ENCODE measurements around the gene HIPK2. TPM values are rescaled to one million over a fixed set of nuclear protein-coding genes. Genes with fewer than 3 reads are reported as not detected.

HIPK2 gene
- total RNA-seq, 4 donors from 2014 or later, result 20.9 to 40.9 (median 26.7) TPM

DNA sequence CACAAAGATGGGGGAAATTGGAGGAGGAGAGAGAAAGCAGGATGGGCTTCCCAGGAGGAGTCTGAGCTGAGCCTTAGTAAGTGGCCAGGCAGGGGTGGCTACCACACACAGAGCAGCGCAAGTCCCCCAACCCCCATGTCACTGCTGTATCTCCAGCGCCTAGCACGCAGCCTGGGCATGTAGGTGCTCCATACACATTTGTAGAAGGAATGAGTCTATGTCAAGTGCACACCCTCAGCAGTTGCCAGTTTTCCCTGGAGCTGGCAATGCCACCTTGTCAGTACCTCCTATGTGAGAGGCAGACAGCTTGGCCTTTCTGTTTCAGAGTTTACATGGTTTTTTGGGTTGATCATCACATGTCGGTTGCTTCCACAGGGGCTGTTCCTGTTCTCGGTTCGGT, 138.2 kb downstream of the HIPK2 start:
- Histone ChIP-seq H3K4me3 (no peak overlapping the region), H3K4me1 (peaks cover 0 to 12% (median 3%) of the 10 kb centered on the region in 4 donors), H3K36me3 (peaks cover 0 to 17% (median 5%) of the 10 kb centered on the region in 4 donors), H3K27me3 (no peaks in the 10 kb centered on the region), H3K9me3 (no peaks in the 10 kb centered on the region), H3K27ac (replicated peaks in 1 of 4) (no peak overlapping the region)
- 98% methylated on average over 6 of the region's 6 CpGs for WGBS
- intact Hi-C loops (cut with DNase I), result no loop called here
- DNase-seq (ENCODE audit: extremely low spot score), result no peak
- TF ChIP-seq POLR2A (IDR thresholded peaks at IDR 0.05; ENCODE audit: low read depth), result no peak
- TF ChIP-seq, protein P1, sequence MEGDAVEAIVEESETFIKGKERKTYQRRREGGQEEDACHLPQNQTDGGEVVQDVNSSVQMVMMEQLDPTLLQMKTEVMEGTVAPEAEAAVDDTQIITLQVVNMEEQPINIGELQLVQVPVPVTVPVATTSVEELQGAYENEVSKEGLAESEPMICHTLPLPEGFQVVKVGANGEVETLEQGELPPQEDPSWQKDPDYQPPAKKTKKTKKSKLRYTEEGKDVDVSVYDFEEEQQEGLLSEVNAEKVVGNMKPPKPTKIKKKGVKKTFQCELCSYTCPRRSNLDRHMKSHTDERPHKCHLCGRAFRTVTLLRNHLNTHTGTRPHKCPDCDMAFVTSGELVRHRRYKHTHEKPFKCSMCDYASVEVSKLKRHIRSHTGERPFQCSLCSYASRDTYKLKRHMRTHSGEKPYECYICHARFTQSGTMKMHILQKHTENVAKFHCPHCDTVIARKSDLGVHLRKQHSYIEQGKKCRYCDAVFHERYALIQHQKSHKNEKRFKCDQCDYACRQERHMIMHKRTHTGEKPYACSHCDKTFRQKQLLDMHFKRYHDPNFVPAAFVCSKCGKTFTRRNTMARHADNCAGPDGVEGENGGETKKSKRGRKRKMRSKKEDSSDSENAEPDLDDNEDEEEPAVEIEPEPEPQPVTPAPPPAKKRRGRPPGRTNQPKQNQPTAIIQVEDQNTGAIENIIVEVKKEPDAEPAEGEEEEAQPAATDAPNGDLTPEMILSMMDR (IDR thresholded peaks at IDR 0.05), result no peak
- no peak for TF ChIP-seq POLR2AphosphoS5 (IDR thresholded peaks at IDR 0.05)
- TF ChIP-seq EP300 (IDR thresholded peaks at IDR 0.05), result no peak

DNA sequence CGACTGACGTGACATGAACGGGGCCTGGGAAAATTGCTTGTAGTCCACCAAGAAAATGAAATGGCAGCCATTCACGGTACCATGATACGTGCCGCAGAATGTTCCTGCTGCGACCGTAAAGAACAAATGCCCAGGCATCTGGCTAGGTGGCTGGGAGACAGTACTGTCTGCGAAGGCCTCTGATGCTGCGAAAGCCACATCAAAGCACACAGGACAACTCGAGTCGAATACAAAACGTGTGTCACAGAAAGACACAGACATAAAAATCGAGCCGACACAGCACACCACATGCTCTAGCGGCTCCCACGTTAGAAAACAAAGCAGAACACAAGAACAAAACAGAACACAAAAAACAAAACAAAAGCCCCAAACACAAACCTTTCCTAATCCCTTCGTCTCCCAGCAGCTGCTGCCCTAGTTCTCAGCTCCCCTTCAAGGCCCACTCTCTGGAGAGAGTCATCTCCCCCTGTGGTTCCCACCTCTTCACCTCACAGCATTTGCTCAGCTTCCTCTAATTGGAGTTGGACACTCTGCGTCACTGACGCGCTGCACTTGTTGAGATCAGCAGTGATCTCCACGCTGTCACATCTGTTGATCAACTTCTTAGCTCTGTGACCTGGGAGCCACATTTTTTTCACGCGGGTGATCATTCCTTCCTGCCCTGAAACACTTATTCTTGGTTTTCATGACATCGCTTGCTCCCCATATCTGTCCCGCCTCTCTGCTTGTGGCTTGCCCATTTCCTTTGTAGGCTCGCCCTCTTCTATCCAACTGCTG, 142.1 kb downstream of the HIPK2 start:
- Histone ChIP-seq H3K27me3 (no peaks in the 10 kb centered on the region), H3K36me3 (peaks cover 6 to 26% (median 16%) of the 10 kb centered on the region in 4 donors), H3K4me3 (no peak overlapping the region), H3K9me3 (no peaks in the 10 kb centered on the region), H3K4me1 (peaks cover 0 to 6% (median 0%) of the 10 kb centered on the region in 4 donors), H3K27ac (replicated peaks in 1 of 4) (no peak overlapping the region)
- WGBS, result 87% methylated on average over 27 of the region's 27 CpGs
- DNase-seq (ENCODE audit: extremely low spot score), result no peak
- no peak for TF ChIP-seq POLR2A (IDR thresholded peaks at IDR 0.05; ENCODE audit: low read depth)
- TF ChIP-seq, protein P1 (IDR thresholded peaks at IDR 0.05), result no peak
- no peak for TF ChIP-seq POLR2AphosphoS5 (IDR thresholded peaks at IDR 0.05)
- no peak for TF ChIP-seq EP300 (IDR thresholded peaks at IDR 0.05)
- intact Hi-C loops (cut with DNase I), result no loop called here

DNA sequence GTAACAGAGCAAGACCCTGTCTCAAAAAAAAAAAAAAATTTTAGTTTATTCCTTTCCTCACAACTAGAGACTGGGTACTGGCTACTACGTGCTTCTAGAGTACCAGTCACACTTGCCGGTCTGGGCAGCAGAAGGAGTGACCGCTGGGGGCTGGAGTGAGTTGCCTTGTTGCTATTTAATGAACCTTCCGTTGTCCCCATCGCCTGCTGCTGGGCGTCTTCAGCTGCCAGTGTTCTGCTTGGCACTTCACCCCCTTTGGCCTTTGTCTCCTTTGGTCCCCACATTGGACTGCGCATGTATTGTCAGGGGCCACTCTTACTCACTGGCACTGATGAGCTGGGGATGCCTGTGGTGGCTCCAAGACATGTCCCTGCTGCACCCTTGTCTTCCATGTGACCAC, 143.7 kb downstream of the HIPK2 start:
- intact Hi-C loops (cut with DNase I), result no loop called here
- Histone ChIP-seq H3K27me3 (no peaks in the 10 kb centered on the region), H3K9me3 (no peaks in the 10 kb centered on the region), H3K27ac (replicated peaks in 1 of 4) (no peak overlapping the region), H3K36me3 (peaks cover 20 to 37% (median 30%) of the 10 kb centered on the region in 4 donors), H3K4me3 (no peak overlapping the region), H3K4me1 (peaks cover 0 to under 1% (median 0%) of the 10 kb centered on the region in 4 donors)
- WGBS, result 97% methylated on average over 4 of the region's 7 CpGs
- TF ChIP-seq EP300 (IDR thresholded peaks at IDR 0.05) (no peak), POLR2AphosphoS5 (IDR thresholded peaks at IDR 0.05) (no peak), POLR2A (IDR thresholded peaks at IDR 0.05; ENCODE audit: low read depth) (no peak)
- TF ChIP-seq, protein P1 (IDR thresholded peaks at IDR 0.05), result no peak
- DNase-seq (ENCODE audit: extremely low spot score), result no peak

DNA sequence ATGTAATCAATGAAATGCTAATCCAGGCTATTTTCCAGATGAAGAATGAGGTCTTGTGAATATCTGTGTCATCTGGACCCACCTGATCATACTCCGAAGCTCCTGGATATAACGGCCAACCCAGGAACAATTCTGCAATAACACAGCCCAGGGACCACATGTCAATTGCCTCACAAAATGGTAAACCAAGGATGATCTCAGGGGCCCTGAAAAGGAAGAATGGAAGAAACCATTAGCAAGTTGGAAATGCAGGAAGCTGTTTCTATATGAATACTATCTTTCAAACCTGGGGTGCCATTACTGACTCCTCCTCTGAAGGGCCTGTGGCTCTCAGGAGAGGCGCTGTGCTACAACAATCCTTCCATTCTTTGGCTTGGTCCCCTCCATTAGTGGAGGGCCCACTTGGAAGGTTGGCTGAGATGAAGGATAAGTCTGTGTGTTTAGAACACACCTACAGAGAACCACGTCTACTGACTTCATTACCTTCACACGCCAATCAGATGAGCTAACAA, 146.2 kb downstream of the HIPK2 start:
- 95% methylated on average over 5 of the region's 5 CpGs for WGBS
- no peak for DNase-seq (ENCODE audit: extremely low spot score)
- TF ChIP-seq, protein P1 (IDR thresholded peaks at IDR 0.05), result no peak
- TF ChIP-seq POLR2AphosphoS5 (IDR thresholded peaks at IDR 0.05) (no peak), EP300 (IDR thresholded peaks at IDR 0.05) (no peak), POLR2A (IDR thresholded peaks at IDR 0.05; ENCODE audit: low read depth) (no peak)
- Histone ChIP-seq H3K4me3 (no peak overlapping the region), H3K27me3 (no peaks in the 10 kb centered on the region), H3K36me3 (peaks cover 31 to 62% (median 53%) of the 10 kb centered on the region in 4 donors), H3K27ac (replicated peaks in 1 of 4) (no peak overlapping the region), H3K9me3 (no peaks in the 10 kb centered on the region), H3K4me1 (no peaks in the 10 kb centered on the region)
- intact Hi-C loops (cut with DNase I), result no loop called here
